ENCODE measurements around the gene JUNB. TPM values are rescaled to one million over a fixed set of nuclear protein-coding genes. Genes with fewer than 3 reads are reported as not detected.
A peak's percentile ranks its signal among the peaks of the same experiment; 100 is the strongest.

Gene JUNB
- polyA plus RNA-seq, 1 of the 3 experiments (the other 2 are of a cell fraction), result 224 TPM

- no peak for TF ChIP-seq USF2 (IDR thresholded peaks at IDR 0.05; ENCODE audit: borderline replicate concordance, low read depth, low read length)
- no peak for TF ChIP-seq FOXJ3 (CRISPR knock-in tag; IDR thresholded peaks at IDR 0.05)
- TF ChIP-seq SIN3A (IDR thresholded peaks at IDR 0.05; ENCODE audit: borderline replicate concordance, low read depth, low read length), result 0 out of 2 replicates have a peak, but pooled peaks have one; percentile 11
- no peak for TF ChIP-seq CTCF (IDR thresholded peaks at IDR 0.05)
These were observed 1.2 kb upstream of the JUNB start (continued) for GRCh38 chr19:12789904-12790619.

- peak overlapping the region; percentile 55 to 80 for H3K4me3 ChIP-seq (ENCODE audit: low read depth in 2 of 2, low read length in 1 of 2)
- CTCF ChIA-PET, result interaction anchor here (1.2 to 17.1 kb wide), 5 partner anchors 11 to 56 kb away, joined by 3 to 447 read pairs (median 10); partner anchors contain the start of genes HOOK2, PRDX2 and THSD8
- H2AFZ ChIP-seq (ENCODE audit: low read depth), result no peak overlapping the region; the same call in 1 of the 2 replicates
- no peaks in the 10 kb centered on the region for H3K9me2 ChIP-seq
- TF ChIP-seq ZBTB33 (IDR thresholded peaks at IDR 0.05; ENCODE audit: borderline replicate concordance, low read depth) (no peak), FOXM1 (IDR thresholded peaks at IDR 0.05; ENCODE audit: low read depth) (no peak), POLR2AphosphoS5 (IDR thresholded peaks at IDR 0.05; ENCODE audit: low read depth, low read length) (no peak), SIN3A (IDR thresholded peaks at IDR 0.05; ENCODE audit: borderline replicate concordance, low read depth, low read length) (no peak)
- H3K9ac ChIP-seq, result peak overlapping the region; percentile 95
- WGBS (ENCODE audit: low lambda C conversion rate), result 26% methylated on average over 19 of the region's 22 CpGs
- H3K79me2 ChIP-seq (ENCODE audit: insufficient read depth), result peaks cover 20% of the 10 kb centered on the region
- no peak for DNase-seq
- H3K27ac ChIP-seq (ENCODE audit: low read depth in 2 of 2, low read length in 1 of 2), result peak overlapping the region; percentile 96 to 97
- H3K27me3 ChIP-seq (ENCODE audit: insufficient read depth), result no peaks in the 10 kb centered on the region
- peak overlapping the region; percentile 88 for H3K4me2 ChIP-seq
- H3K36me3 ChIP-seq (replicated peaks in 1 of 2; ENCODE audit: control insufficient read depth in 1 of 2, insufficient read depth in 2 of 2, low read length in 1 of 2), result peaks cover 0 to 6% of the 10 kb centered on the region in 2 experiments
- peaks cover 17% of the 10 kb centered on the region for H4K20me1 ChIP-seq (ENCODE audit: insufficient read depth)
- POLR2A ChIA-PET, result interaction anchor here (0.9 to 4.4 kb wide), 16 partner anchors 8 to 373 kb away, joined by 3 to 88 read pairs (median 5); partner anchors contain the start of genes GCDH, GET3, PRDX2 and RNASEH2A
- peaks cover 51% of the 10 kb centered on the region for H3F3A ChIP-seq (replicated peaks; ENCODE audit: insufficient read depth)
- peaks cover 34 to 46% of the 10 kb centered on the region in 2 experiments for H3K4me1 ChIP-seq (ENCODE audit: control insufficient read depth in 1 of 2, insufficient read depth in 2 of 2, low read depth in 1 of 2, low read length in 1 of 2)
- no peaks in the 10 kb centered on the region for H3K9me3 ChIP-seq
These were observed 500 bp upstream of the JUNB start for GRCh38 chr19:12790628-12791344.

Measured in SK-N-SH (cell line).